K562 (cell line): ENCODE results near the gene QARS1. TPM values are rescaled to one million over a fixed set of nuclear protein-coding genes. Genes with fewer than 3 reads are reported as not detected.

ENCODE experiments used
- ETV5 ChIP-seq: sonication (generic); formaldehyde crosslinking; IDR thresholded peaks from 2 replicates; pipeline ENCODE4 v1.4.0; 2020; ENCODE audit warnings: low read depth, mild to moderate bottlenecking, missing genetic modification reagents
- FOS ChIP-seq: IDR thresholded peaks from 3 replicates; pipeline ENCODE4 v1.6.1; 2011; ENCODE audit not compliant: insufficient read length; ENCODE audit errors: extremely low read depth
- KLF6 ChIP-seq: fragments of 250-450 bp; sonication (Bioruptor Pico); IDR thresholded peaks from 2 replicates; pipeline ENCODE4 v1.4.0; 2020; ENCODE audit warnings: mild to moderate bottlenecking, moderate library complexity, borderline replicate concordance
- NFE2 ChIP-seq: IDR thresholded peaks from 2 replicates; pipeline ENCODE4 v1.6.1; 2014; ENCODE audit warnings: antibody characterized with exemption, low read depth
- NFE2L1 ChIP-seq: fragments of 450-650 bp; IDR thresholded peaks from 2 replicates; pipeline ENCODE4 v1.6.1; 2016; ENCODE audit warnings: missing genetic modification characterization, low read depth, mild to moderate bottlenecking, missing compliant biosample characterization, moderate library complexity, borderline replicate concordance
- RB1 ChIP-seq: fragments of 450-650 bp; IDR thresholded peaks from 2 replicates; pipeline ENCODE4 v1.6.1; 2017; ENCODE audit warnings: low read depth, mild to moderate bottlenecking
- RBM25 ChIP-seq: fragments of 200-400 bp; formaldehyde crosslinking; IDR thresholded peaks from 2 replicates; pipeline ENCODE4 v1.6.1; 2018; ENCODE audit warnings: low read length, low read depth, moderate library complexity; ENCODE audit not compliant: severe bottlenecking
- TBP ChIP-seq: optimal IDR thresholded peaks from 2 replicates; pipeline ENCODE3; 2011; ENCODE audit warnings: low read depth, low read length, improper control_type of control experiment
- THAP7 ChIP-seq: fragments of 250-450 bp; sonication (Bioruptor Pico); IDR thresholded peaks from 2 replicates; pipeline ENCODE4 v1.5.0; 2021
- ZBTB1 ChIP-seq: sonication (generic); formaldehyde crosslinking; IDR thresholded peaks from 2 replicates; pipeline ENCODE4 v1.8.1; 2023; ENCODE audit warnings: missing genetic modification reagents, low read depth, mild to moderate bottlenecking, borderline replicate concordance
- ZFP36 ChIP-seq: fragments of 150-350 bp; IDR thresholded peaks from 2 replicates; pipeline ENCODE4 v1.6.1; 2018; ENCODE audit warnings: low read length, low read depth; ENCODE audit not compliant: partially characterized antibody
- ZFPM2 ChIP-seq: fragments of 250-450 bp; sonication (Bioruptor Pico); IDR thresholded peaks from 2 replicates; pipeline ENCODE4 v1.5.1; 2022; ENCODE audit warnings: mild to moderate bottlenecking
- ZNF12 ChIP-seq: sonication (generic); formaldehyde crosslinking; IDR thresholded peaks from 2 replicates; pipeline ENCODE4 v1.4.0; 2020; ENCODE audit warnings: mild to moderate bottlenecking, missing genetic modification reagents
- ZNF407 ChIP-seq: fragments of 450-650 bp; IDR thresholded peaks from 2 replicates; pipeline ENCODE4 v1.6.1; 2016; ENCODE audit warnings: low read depth
- polyA plus RNA-seq, 8 experiments: library from polyadenylated mRNA; depleted of rRNA in 4 of 8; stranded (reverse) in 5 of 8; unstranded in 3 of 8; fragments of >200 nt; fragmentation: Nextera tagmentation in 2 of 8; fragmentation: Illumina TruSeq in 1 of 8; extraction: Ambion mirVana in 2 of 8; extraction: Trizol in 1 of 8; gene quantifications; 2 replicates each; pipeline versions ENCODE4 v1.2.1 to v1.2.3, GENCODE V29; 2011 to 2014; ENCODE audit warnings: inconsistent platforms in 1 of 8, missing spikeins in 1 of 8
- total RNA-seq, 7 experiments: library from RNA; depleted of rRNA in 6 of 7; stranded (reverse); fragments of >200 nt in 6 of 7; fragmentation: Illumina TruSeq in 2 of 7; extraction: Trizol in 2 of 7; gene quantifications; 2 replicates each; pipeline versions ENCODE4 v1.2.1 to v1.2.3, GENCODE V29; 2011 to 2021; ENCODE audit warnings: low replicate concordance in 1 of 7
- TF ChIP-seq, protein P1 (sequence below), 2 experiments: fragments of 250-450 bp in 1 of 2; fragments of 450-650 bp in 1 of 2; sonication (Bioruptor Pico) in 1 of 2; IDR thresholded peaks; 2 replicates each; pipeline versions ENCODE4 v1.6.1 to v1.8.0; 2016 to 2021; ENCODE audit warnings: mild to moderate bottlenecking in 2 of 2, moderate library complexity in 2 of 2, missing compliant biosample characterization in 1 of 2, missing genetic modification characterization in 1 of 2
- TF ChIP-seq, protein P2 (sequence below), 2 experiments: fragments of 450-650 bp; conservative IDR thresholded peaks; 2 replicates each; pipeline ENCODE4 v1.6.1; 2017; ENCODE audit warnings: mild to moderate bottlenecking in 2 of 2, moderate library complexity in 2 of 2

Gene QARS1
- total and polyA plus RNA-seq, 9 of the 15 experiments (the other 6 are each of a cell fraction or from before 2014, with no cell fraction given) = 148 to 310 (median 273) TPM

DNA sequence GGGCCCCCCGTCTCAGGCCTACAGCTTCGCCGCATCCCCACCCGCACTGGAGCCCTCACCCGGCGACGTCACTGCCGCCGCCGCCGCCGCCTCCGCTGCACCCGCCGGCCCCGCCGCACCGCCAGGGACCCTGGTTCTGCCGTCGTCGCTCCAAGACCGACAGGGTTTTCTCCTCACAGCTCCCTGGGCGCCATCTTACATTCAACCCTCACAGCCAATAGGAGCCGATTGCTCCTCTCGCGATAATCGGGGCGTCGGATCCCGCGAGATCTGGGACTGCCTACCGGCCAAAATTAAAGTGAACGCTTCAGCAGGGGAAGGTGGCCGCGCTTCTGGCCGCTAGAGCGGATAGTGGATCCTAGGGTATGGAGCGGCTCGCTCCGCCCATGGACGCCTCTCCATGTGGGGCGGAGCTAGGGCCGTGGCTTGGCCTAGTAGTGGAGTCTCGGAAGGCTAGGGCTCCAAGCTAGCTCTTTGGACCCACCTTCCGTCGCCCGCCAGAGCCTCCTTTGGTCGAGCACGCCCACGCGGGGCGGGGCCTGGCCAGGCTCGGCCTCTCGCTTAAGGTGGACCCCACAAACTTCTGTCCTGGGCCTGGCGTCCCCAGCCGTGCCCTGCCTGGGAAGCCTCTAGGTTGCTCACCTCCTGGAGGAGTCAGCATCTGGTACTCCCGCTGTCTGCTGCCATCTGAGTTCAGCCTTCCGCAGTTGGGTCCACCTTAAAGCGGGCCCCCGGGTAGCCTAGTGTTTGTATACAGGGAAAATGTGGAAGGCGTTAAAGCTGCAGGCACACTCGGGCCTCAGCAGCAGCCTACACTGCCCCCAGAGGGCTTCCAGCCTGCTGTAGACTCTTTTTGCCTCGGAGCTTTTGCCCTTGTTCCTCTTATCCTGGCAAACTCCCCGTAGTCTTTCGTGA is 10.4 kb downstream of the QARS1 start, which contains the start of gene QRICH1 (continued):
- TF ChIP-seq KLF6 = no peak
- TF ChIP-seq ZNF407 = no peak
- TF ChIP-seq ZBTB1 (CRISPR knock-in tag) = no peak
- peak; percentile 95 for TF ChIP-seq TBP
- no peak for TF ChIP-seq ZFPM2 (CRISPR knock-in tag)
- TF ChIP-seq NFE2L1 = no peak
- TF ChIP-seq ZNF12 = no peak
- TF ChIP-seq ZFP36 = no peak
- TF ChIP-seq RB1 = peak; percentile 62; the same call in 1 of the 2 replicates
- no peak for TF ChIP-seq NFE2
- peak; percentile 95 for TF ChIP-seq RBM25
- no peak for TF ChIP-seq ETV5 (CRISPR knock-in tag)
- TF ChIP-seq FOS = peak; percentile 49
- TF ChIP-seq, protein P1, sequence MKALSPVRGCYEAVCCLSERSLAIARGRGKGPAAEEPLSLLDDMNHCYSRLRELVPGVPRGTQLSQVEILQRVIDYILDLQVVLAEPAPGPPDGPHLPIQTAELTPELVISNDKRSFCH (CRISPR knock-in tag; IDR thresholded peaks at IDR 0.05) = no peak
- TF ChIP-seq, protein P1 (tag; IDR thresholded peaks at IDR 0.05) = no peak
- TF ChIP-seq, protein P2, sequence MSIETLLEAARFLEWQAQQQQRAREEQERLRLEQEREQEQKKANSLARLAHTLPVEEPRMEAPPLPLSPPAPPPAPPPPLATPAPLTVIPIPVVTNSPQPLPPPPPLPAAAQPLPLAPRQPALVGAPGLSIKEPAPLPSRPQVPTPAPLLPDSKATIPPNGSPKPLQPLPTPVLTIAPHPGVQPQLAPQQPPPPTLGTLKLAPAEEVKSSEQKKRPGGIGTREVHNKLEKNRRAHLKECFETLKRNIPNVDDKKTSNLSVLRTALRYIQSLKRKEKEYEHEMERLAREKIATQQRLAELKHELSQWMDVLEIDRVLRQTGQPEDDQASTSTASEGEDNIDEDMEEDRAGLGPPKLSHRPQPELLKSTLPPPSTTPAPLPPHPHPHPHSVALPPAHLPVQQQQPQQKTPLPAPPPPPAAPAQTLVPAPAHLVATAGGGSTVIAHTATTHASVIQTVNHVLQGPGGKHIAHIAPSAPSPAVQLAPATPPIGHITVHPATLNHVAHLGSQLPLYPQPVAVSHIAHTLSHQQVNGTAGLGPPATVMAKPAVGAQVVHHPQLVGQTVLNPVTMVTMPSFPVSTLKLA (conservative IDR thresholded peaks at IDR 0.05) = peak; percentile 97
- no peak for TF ChIP-seq THAP7
